ENCODE data around the gene CEP41.
"Not testable (repeated sequence)": the region's sequence is repeated elsewhere in the genome, so short reads cannot be mapped to it uniquely, and the experiment has no call there.

The CEP41 gene

GRCh38 chr7:130377178-130377577 is 63.6 kb downstream of the CEP41 start:
- H3K27ac Mint-ChIP-seq = no peak overlapping the region
- H3K27me3 Mint-ChIP-seq = no peaks in the 10 kb centered on the region
- H3K4me1 Mint-ChIP-seq = no peaks in the 10 kb centered on the region
- no peak overlapping the region for H3K4me3 Mint-ChIP-seq
- no peaks in the 10 kb centered on the region for H3K36me3 Mint-ChIP-seq
- H3K9me3 Mint-ChIP-seq = no peaks in the 10 kb centered on the region

- not testable (repeated sequence) for H3K4me1 Mint-ChIP-seq, H3K9me3 Mint-ChIP-seq, H3K36me3 Mint-ChIP-seq, H3K27me3 Mint-ChIP-seq, H3K4me3 Mint-ChIP-seq, H3K27ac Mint-ChIP-seq
These were observed 64.4 kb downstream of the CEP41 start for GRCh38 chr7:130376461-130376860.

- H3K27ac Mint-ChIP-seq = no peak overlapping the region
- H3K4me1 Mint-ChIP-seq = peaks cover 4% of the 10 kb centered on the region
- H3K9me3 Mint-ChIP-seq = no peaks in the 10 kb centered on the region
- no peaks in the 10 kb centered on the region for H3K27me3 Mint-ChIP-seq
- no peak overlapping the region for H3K4me3 Mint-ChIP-seq
- H3K36me3 Mint-ChIP-seq = no peaks in the 10 kb centered on the region
These were observed 66.3 kb downstream of the CEP41 start for GRCh38 chr7:130374507-130374906.

GRCh38 chr7:130372402-130373165 is 68.2 kb downstream of the CEP41 start:
- H3K27me3 Mint-ChIP-seq = no peaks in the 10 kb centered on the region
- H3K4me1 Mint-ChIP-seq = peaks cover 15% of the 10 kb centered on the region
- no peak overlapping the region for H3K27ac Mint-ChIP-seq

GRCh38 chr7:130371046-130371445 is 69.8 kb downstream of the CEP41 start:
- Mint-ChIP-seq H3K4me3 (no peak overlapping the region), H3K27me3 (no peaks in the 10 kb centered on the region), H3K36me3 (no peaks in the 10 kb centered on the region), H3K4me1 (peaks cover 22% of the 10 kb centered on the region), H3K9me3 (no peaks in the 10 kb centered on the region), H3K27ac (no peak overlapping the region)

More at GRCh38 chr7:130372402-130373165, 68.2 kb downstream of the CEP41 start:
- Mint-ChIP-seq H3K36me3 (no peaks in the 10 kb centered on the region), H3K4me3 (no peak overlapping the region), H3K9me3 (no peaks in the 10 kb centered on the region)

GRCh38 chr7:130369831-130370550 is 70.8 kb downstream of the CEP41 start:
- Mint-ChIP-seq H3K9me3 (no peaks in the 10 kb centered on the region), H3K4me3 (no peak overlapping the region), H3K36me3 (no peaks in the 10 kb centered on the region), H3K27me3 (no peaks in the 10 kb centered on the region), H3K4me1 (peaks cover 22% of the 10 kb centered on the region), H3K27ac (no peak overlapping the region)

GRCh38 chr7:130369110-130369711 is 71.6 kb downstream of the CEP41 start:
- H3K36me3 Mint-ChIP-seq = no peaks in the 10 kb centered on the region
- H3K27me3 Mint-ChIP-seq = no peaks in the 10 kb centered on the region
- H3K4me3 Mint-ChIP-seq = no peak overlapping the region
- peaks cover 22% of the 10 kb centered on the region for H3K4me1 Mint-ChIP-seq
- no peak overlapping the region for H3K27ac Mint-ChIP-seq
- no peaks in the 10 kb centered on the region for H3K9me3 Mint-ChIP-seq

GRCh38 chr7:130367836-130368746 is 72.7 kb downstream of the CEP41 start:
- H3K27ac Mint-ChIP-seq = no peak overlapping the region
- no peak overlapping the region for H3K4me3 Mint-ChIP-seq
- no peaks in the 10 kb centered on the region for H3K27me3 Mint-ChIP-seq
- H3K36me3 Mint-ChIP-seq = no peaks in the 10 kb centered on the region
- H3K9me3 Mint-ChIP-seq = no peaks in the 10 kb centered on the region
- peaks cover 22% of the 10 kb centered on the region for H3K4me1 Mint-ChIP-seq

- H3K4me3 Mint-ChIP-seq = no peak overlapping the region
- no peaks in the 10 kb centered on the region for H3K27me3 Mint-ChIP-seq
- H3K27ac Mint-ChIP-seq = no peak overlapping the region
- no peaks in the 10 kb centered on the region for H3K36me3 Mint-ChIP-seq
- H3K9me3 Mint-ChIP-seq = no peaks in the 10 kb centered on the region
- peaks cover 22% of the 10 kb centered on the region for H3K4me1 Mint-ChIP-seq
These were observed 73.6 kb downstream of the CEP41 start for GRCh38 chr7:130367088-130367755.

GRCh38 chr7:130366564-130366963 is 74.3 kb downstream of the CEP41 start:
- Mint-ChIP-seq H3K36me3 (no peaks in the 10 kb centered on the region), H3K27ac (no peak overlapping the region), H3K4me1 (peaks cover 22% of the 10 kb centered on the region), H3K9me3 (no peaks in the 10 kb centered on the region), H3K4me3 (no peak overlapping the region), H3K27me3 (no peaks in the 10 kb centered on the region)

- no peak overlapping the region for H3K4me3 Mint-ChIP-seq
- peaks cover 22% of the 10 kb centered on the region for H3K4me1 Mint-ChIP-seq
- H3K36me3 Mint-ChIP-seq = no peaks in the 10 kb centered on the region
- no peaks in the 10 kb centered on the region for H3K27me3 Mint-ChIP-seq
- H3K9me3 Mint-ChIP-seq = no peaks in the 10 kb centered on the region
- H3K27ac Mint-ChIP-seq = no peak overlapping the region
These were observed 75.0 kb downstream of the CEP41 start for GRCh38 chr7:130365511-130366441.

GRCh38 chr7:130365088-130365487 is 75.7 kb downstream of the CEP41 start:
- H3K4me1 Mint-ChIP-seq = peaks cover 22% of the 10 kb centered on the region
- peaks cover 5% of the 10 kb centered on the region for H3K9me3 Mint-ChIP-seq
- H3K4me3 Mint-ChIP-seq = no peak overlapping the region
- no peaks in the 10 kb centered on the region for H3K27me3 Mint-ChIP-seq
- no peak overlapping the region for H3K27ac Mint-ChIP-seq
- peaks cover 2% of the 10 kb centered on the region for H3K36me3 Mint-ChIP-seq

- peaks cover 2% of the 10 kb centered on the region for H3K36me3 Mint-ChIP-seq
- H3K4me1 Mint-ChIP-seq = peaks cover 18% of the 10 kb centered on the region
- no peak overlapping the region for H3K4me3 Mint-ChIP-seq
- H3K9me3 Mint-ChIP-seq = peaks cover 5% of the 10 kb centered on the region
- no peak overlapping the region for H3K27ac Mint-ChIP-seq
- H3K27me3 Mint-ChIP-seq = no peaks in the 10 kb centered on the region
These were observed 76.4 kb downstream of the CEP41 start for GRCh38 chr7:130364451-130364850.
